ENCODE measurements around the gene PATJ. TPM values are rescaled to one million over a fixed set of nuclear protein-coding genes. Genes with fewer than 3 reads are reported as not detected.

PATJ gene
- total RNA-seq, 2 experiments from 2014 or later, result 10.8 to 11.3 TPM

GRCh38 chr1:61732726-61733125 is 9.6 kb upstream of the PATJ start:
- Mint-ChIP-seq H3K9me3 (no peaks in the 10 kb centered on the region), H3K36me3 (ENCODE audit: low read depth) (no peaks in the 10 kb centered on the region), H3K4me1 (no peaks in the 10 kb centered on the region), H3K27ac (no peak overlapping the region), H3K27me3 (no peaks in the 10 kb centered on the region), H3K4me3 (no peak overlapping the region)
- ChIA-PET POLR2A (no interaction called here), CTCF (no interaction called here)
- DNase-seq, result no peak

- no peak overlapping the region for H3K27ac Mint-ChIP-seq
- no peaks in the 10 kb centered on the region for H3K27me3 Mint-ChIP-seq
- peaks cover 19% of the 10 kb centered on the region for H3K4me1 Mint-ChIP-seq
- POLR2A ChIA-PET, result no interaction called here
- peaks cover 2% of the 10 kb centered on the region for H3K36me3 Mint-ChIP-seq (ENCODE audit: low read depth)
- peak overlapping the region; percentile 86 for H3K4me3 Mint-ChIP-seq
- no peaks in the 10 kb centered on the region for H3K9me3 Mint-ChIP-seq
- CTCF ChIA-PET, result no interaction called here
- no peak for DNase-seq
Measured at GRCh38 chr1:61740751-61741700, 1.3 kb upstream of the PATJ start.

- Mint-ChIP-seq H3K27me3 (no peaks in the 10 kb centered on the region), H3K27ac (no peak overlapping the region), H3K9me3 (no peaks in the 10 kb centered on the region), H3K36me3 (ENCODE audit: low read depth) (peaks cover 2% of the 10 kb centered on the region), H3K4me1 (peaks cover 25% of the 10 kb centered on the region), H3K4me3 (peak overlapping the region; percentile 59)
- no peak for DNase-seq
- ChIA-PET CTCF (no interaction called here), POLR2A (interaction anchor here (2.1 to 3.0 kb wide), 2 partner anchors 17 to 38 kb away, joined by 4 to 11 read pairs; no protein-coding TSS in a partner anchor)
Measured at GRCh38 chr1:61742620-61743430, 545 bp downstream of the PATJ start.

- Mint-ChIP-seq H3K27me3 (no peaks in the 10 kb centered on the region), H3K4me1 (peaks cover 25% of the 10 kb centered on the region), H3K36me3 (ENCODE audit: low read depth) (peaks cover 2% of the 10 kb centered on the region), H3K9me3 (no peaks in the 10 kb centered on the region), H3K27ac (no peak overlapping the region), H3K4me3 (peak overlapping the region; percentile 59)
- CTCF ChIA-PET, result no interaction called here
- POLR2A ChIA-PET, result interaction anchor here (2.1 to 3.0 kb wide), 2 partner anchors 18 to 38 kb away, joined by 4 to 11 read pairs; no protein-coding TSS in a partner anchor
- no peak for DNase-seq
Measured at GRCh38 chr1:61743431-61743705, 1.1 kb downstream of the PATJ start.

- CTCF ChIA-PET, result interaction anchor here (0.7 kb wide), 2 partner anchors 15 to 907 kb away, joined by 4 read pairs; no protein-coding TSS in a partner anchor
- DNase-seq, result no peak
- H3K27ac Mint-ChIP-seq, result no peak overlapping the region
- H3K36me3 Mint-ChIP-seq (ENCODE audit: low read depth), result peaks cover 2% of the 10 kb centered on the region
- peak overlapping the region; percentile 59 for H3K4me3 Mint-ChIP-seq
- no peaks in the 10 kb centered on the region for H3K27me3 Mint-ChIP-seq
- POLR2A ChIA-PET, result interaction anchor here (2.1 to 3.0 kb wide), 2 partner anchors 19 to 37 kb away, joined by 4 to 11 read pairs; no protein-coding TSS in a partner anchor
- no peaks in the 10 kb centered on the region for H3K9me3 Mint-ChIP-seq
- H3K4me1 Mint-ChIP-seq, result peaks cover 25% of the 10 kb centered on the region
Measured at GRCh38 chr1:61743716-61744580, 1.7 kb downstream of the PATJ start.

- H3K4me1 Mint-ChIP-seq, result peaks cover 13% of the 10 kb centered on the region
Measured at GRCh38 chr1:61746813-61747212, 4.5 kb downstream of the PATJ start.

GRCh38 chr1:61748566-61748965 is 6.3 kb downstream of the PATJ start:
- POLR2A ChIA-PET, result no interaction called here
- H3K36me3 Mint-ChIP-seq (ENCODE audit: low read depth), result peaks cover 2% of the 10 kb centered on the region
- H3K4me1 Mint-ChIP-seq, result peaks cover 10% of the 10 kb centered on the region
- CTCF ChIA-PET, result interaction anchor here (0.6 kb wide), 1 partner anchor 1608 kb away, joined by 3 read pairs; no protein-coding TSS in a partner anchor
- no peaks in the 10 kb centered on the region for H3K27me3 Mint-ChIP-seq
- H3K4me3 Mint-ChIP-seq, result no peak overlapping the region
- no peak overlapping the region for H3K27ac Mint-ChIP-seq
- no peak for DNase-seq
- no peaks in the 10 kb centered on the region for H3K9me3 Mint-ChIP-seq

More at GRCh38 chr1:61746813-61747212, 4.5 kb downstream of the PATJ start:
- Mint-ChIP-seq H3K27ac (no peak overlapping the region), H3K36me3 (ENCODE audit: low read depth) (peaks cover 2% of the 10 kb centered on the region), H3K9me3 (no peaks in the 10 kb centered on the region), H3K27me3 (no peaks in the 10 kb centered on the region), H3K4me3 (no peak overlapping the region)
- ChIA-PET CTCF (no interaction called here), POLR2A (no interaction called here)
- DNase-seq, result no peak

- ChIA-PET POLR2A (no interaction called here), CTCF (interaction anchor here (0.7 kb wide), 2 partner anchors 20 to 179 kb away, joined by 3 read pairs; no protein-coding TSS in a partner anchor)
- Mint-ChIP-seq H3K9me3 (no peaks in the 10 kb centered on the region), H3K27me3 (no peaks in the 10 kb centered on the region), H3K4me1 (peaks cover 6% of the 10 kb centered on the region), H3K27ac (no peak overlapping the region), H3K4me3 (no peak overlapping the region), H3K36me3 (ENCODE audit: low read depth) (peaks cover 2% of the 10 kb centered on the region)
- DNase-seq, result no peak
Measured at GRCh38 chr1:61749574-61749973, 7.3 kb downstream of the PATJ start.

GRCh38 chr1:61752921-61753389 is 10.7 kb downstream of the PATJ start:
- CTCF ChIA-PET, result no interaction called here
- H3K4me1 Mint-ChIP-seq, result peaks cover 4% of the 10 kb centered on the region
- POLR2A ChIA-PET, result no interaction called here
- no peak for DNase-seq
- H3K36me3 Mint-ChIP-seq (ENCODE audit: low read depth), result no peaks in the 10 kb centered on the region
- no peaks in the 10 kb centered on the region for H3K27me3 Mint-ChIP-seq
- H3K9me3 Mint-ChIP-seq, result no peaks in the 10 kb centered on the region
- no peak overlapping the region for H3K27ac Mint-ChIP-seq
- H3K4me3 Mint-ChIP-seq, result no peak overlapping the region

GRCh38 chr1:61753998-61754508 is 11.8 kb downstream of the PATJ start:
- Mint-ChIP-seq H3K4me1 (peaks cover 5% of the 10 kb centered on the region), H3K27me3 (no peaks in the 10 kb centered on the region), H3K27ac (no peak overlapping the region), H3K4me3 (no peak overlapping the region), H3K36me3 (ENCODE audit: low read depth) (no peaks in the 10 kb centered on the region), H3K9me3 (no peaks in the 10 kb centered on the region)
- CTCF ChIA-PET, result no interaction called here
- DNase-seq, result no peak
- POLR2A ChIA-PET, result no interaction called here

- H3K4me1 Mint-ChIP-seq, result peaks cover 5% of the 10 kb centered on the region
- no peaks in the 10 kb centered on the region for H3K36me3 Mint-ChIP-seq (ENCODE audit: low read depth)
- no peak overlapping the region for H3K4me3 Mint-ChIP-seq
- ChIA-PET POLR2A (no interaction called here), CTCF (no interaction called here)
- no peak overlapping the region for H3K27ac Mint-ChIP-seq
- no peaks in the 10 kb centered on the region for H3K27me3 Mint-ChIP-seq
- no peaks in the 10 kb centered on the region for H3K9me3 Mint-ChIP-seq
- DNase-seq, result no peak
Measured at GRCh38 chr1:61754545-61754944, 12.3 kb downstream of the PATJ start.

- CTCF ChIA-PET, result no interaction called here
- POLR2A ChIA-PET, result no interaction called here
- Mint-ChIP-seq H3K27ac (no peak overlapping the region), H3K27me3 (no peaks in the 10 kb centered on the region), H3K4me1 (peaks cover 5% of the 10 kb centered on the region), H3K9me3 (no peaks in the 10 kb centered on the region), H3K4me3 (no peak overlapping the region), H3K36me3 (ENCODE audit: low read depth) (no peaks in the 10 kb centered on the region)
- no peak for DNase-seq
Measured at GRCh38 chr1:61756773-61757172, 14.5 kb downstream of the PATJ start.
